AG09309 (cell line): ENCODE measurements around the gene WDR19.

Experiments used
- DNase-seq: peaks from one replicate; pipeline ENCODE4 v3.0.0-alpha.2; 2010; ENCODE audit warnings: low read depth
- H3K4me3 ChIP-seq: 2 replicates; pipeline ENCODE4 v1.5.1; 2011; ENCODE audit warnings: mild to moderate bottlenecking, low read depth, low read length, moderate library complexity; ENCODE audit not compliant: control insufficient read depth
- CTCF ChIP-seq: IDR thresholded peaks from 2 replicates; pipeline ENCODE4 v1.5.1; 2011; ENCODE audit warnings: mild to moderate bottlenecking, low read depth, low read length, inconsistent platforms; ENCODE audit not compliant: insufficient read depth, control insufficient read depth; ENCODE audit errors: missing control alignments

The WDR19 gene

GRCh38 chr4:39230462-39230861 is 48.1 kb downstream of the WDR19 start:
- TF ChIP-seq CTCF, result no peak
- DNase-seq, result no peak

GRCh38 chr4:39231660-39232059 is 49.3 kb downstream of the WDR19 start:
- no peak for TF ChIP-seq CTCF
- no peak for DNase-seq
- H3K4me3 ChIP-seq, result no peak overlapping the region

More at GRCh38 chr4:39230462-39230861, 48.1 kb downstream of the WDR19 start:
- no peak overlapping the region for H3K4me3 ChIP-seq

- no peak for DNase-seq
- no peak for TF ChIP-seq CTCF
- H3K4me3 ChIP-seq, result no peak overlapping the region
Measured at GRCh38 chr4:39232100-39232499, 49.8 kb downstream of the WDR19 start.

GRCh38 chr4:39233114-39233513 is 50.8 kb downstream of the WDR19 start:
- TF ChIP-seq CTCF, result no peak
- no peak for DNase-seq
- H3K4me3 ChIP-seq, result no peak overlapping the region

GRCh38 chr4:39233783-39234182 is 51.5 kb downstream of the WDR19 start:
- DNase-seq, result no peak
- TF ChIP-seq CTCF, result no peak
- H3K4me3 ChIP-seq, result no peak overlapping the region

- DNase-seq, result no peak
- no peak overlapping the region for H3K4me3 ChIP-seq
- no peak for TF ChIP-seq CTCF
Measured at GRCh38 chr4:39235021-39235420, 52.7 kb downstream of the WDR19 start.

- no peak overlapping the region for H3K4me3 ChIP-seq
- no peak for TF ChIP-seq CTCF
- DNase-seq, result no peak
Measured at GRCh38 chr4:39235696-39236095, 53.4 kb downstream of the WDR19 start.
